HG03457 (cell line): ENCODE data around the gene RBM5.

ENCODE experiments used
- ATAC-seq: cut with Tn5 transposase; IDR thresholded peaks from one replicate; pipeline ENCODE4 v1.9.1; 2021; ENCODE audit warnings: moderate number of reproducible peaks; ENCODE audit not compliant: unreplicated experiment

The RBM5 gene

DNA sequence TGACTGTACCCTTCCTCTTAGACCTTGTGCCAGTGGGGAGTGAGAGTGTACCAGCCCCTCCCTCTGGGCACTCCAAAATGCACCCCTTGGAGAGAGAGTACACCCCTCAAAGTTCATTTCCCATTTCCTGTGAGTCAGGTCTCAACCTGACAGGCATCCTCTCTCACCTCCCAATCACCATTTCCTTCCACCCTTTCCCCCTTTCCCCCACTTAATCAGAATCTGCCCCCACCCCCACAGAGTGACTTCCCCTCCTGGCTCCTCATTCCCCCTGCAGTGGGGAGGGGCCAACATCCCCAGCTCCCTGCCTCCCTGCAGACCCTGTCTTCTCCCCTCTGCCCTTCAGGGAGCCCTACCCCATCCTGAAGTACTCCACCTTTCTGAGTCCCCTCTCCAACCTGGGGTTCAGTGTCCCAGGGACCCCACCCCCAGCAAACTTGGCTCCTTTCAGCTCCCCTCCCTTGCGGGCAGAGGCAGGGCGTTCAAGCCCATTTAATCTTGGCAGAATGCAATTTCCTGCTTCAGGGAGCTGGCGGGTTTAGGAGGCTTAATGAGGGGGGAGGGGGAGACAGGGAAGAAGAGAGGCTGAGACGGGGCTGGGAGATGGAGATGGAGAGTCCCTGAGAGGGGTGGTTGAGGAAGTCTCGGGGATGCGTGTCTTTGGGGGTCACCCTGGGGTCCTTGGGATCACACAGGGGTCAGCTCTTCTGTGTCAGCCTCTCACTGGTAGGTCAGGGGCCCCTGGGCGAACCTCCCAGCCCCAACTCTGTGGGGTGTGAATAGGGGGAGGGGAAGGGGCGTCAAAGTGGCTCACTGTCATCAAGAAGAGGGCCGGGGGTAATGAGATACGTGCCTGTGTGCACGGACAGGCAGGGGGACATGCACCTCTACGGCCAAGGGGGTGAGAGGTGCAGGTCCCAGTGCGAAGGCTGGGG lies 49.8 kb downstream of the RBM5 start:
- ATAC-seq = no peak

DNA sequence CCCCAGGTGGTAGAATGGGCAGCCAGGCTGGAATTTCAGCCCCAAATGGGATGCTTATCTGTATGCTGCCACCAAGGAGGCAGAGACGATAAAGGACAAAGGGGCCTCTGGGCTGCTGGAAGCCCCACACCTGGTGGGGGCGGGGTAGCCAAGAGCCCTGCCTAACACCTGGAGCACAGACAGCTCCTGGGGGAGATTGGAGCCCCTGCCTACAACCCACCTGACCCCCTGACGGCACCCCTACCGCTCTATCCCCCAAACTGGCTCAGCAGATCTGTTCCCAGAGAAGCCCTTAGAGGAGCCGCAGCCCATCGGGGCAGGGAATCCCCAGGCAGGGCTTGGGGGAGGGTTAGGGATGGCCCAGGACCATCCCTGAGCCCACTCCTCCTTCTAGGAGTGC lies 50.6 kb downstream of the RBM5 start:
- ATAC-seq = no peak

DNA sequence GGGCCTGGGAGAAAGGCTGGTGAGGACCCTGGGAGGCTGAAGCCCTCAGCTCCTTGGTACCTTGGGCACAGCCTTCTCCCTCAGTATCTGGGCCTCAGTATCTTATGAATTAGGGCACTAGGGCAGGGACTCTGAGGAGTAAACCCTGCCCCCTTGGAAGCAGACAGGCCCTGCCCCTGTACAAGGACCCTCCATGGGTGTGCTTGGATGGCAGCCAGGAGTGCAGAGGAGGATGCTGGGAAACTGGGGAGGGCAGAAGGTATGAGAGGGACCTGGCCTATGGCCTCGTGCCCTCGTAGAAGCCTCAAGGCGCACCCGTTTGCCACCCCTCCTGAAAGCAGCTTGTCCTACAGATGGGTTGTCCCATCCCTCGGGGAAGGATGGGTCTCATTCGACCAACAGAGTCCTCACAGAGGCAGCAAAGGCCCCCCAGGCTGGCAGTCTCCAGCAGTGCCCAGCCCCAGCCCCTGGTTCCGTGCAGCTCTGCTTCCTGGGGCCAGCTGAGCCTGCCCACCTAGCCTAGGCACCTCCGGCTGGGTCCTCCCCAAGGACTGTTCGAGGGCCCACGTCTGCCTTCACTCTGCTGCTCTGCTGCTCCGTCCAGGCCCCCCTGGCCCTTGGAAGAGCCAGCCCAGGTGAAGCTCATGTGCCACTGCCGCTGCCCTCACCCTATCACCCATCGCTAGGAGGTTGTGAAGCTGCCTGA lies 51.2 kb downstream of the RBM5 start:
- ATAC-seq = no peak

DNA sequence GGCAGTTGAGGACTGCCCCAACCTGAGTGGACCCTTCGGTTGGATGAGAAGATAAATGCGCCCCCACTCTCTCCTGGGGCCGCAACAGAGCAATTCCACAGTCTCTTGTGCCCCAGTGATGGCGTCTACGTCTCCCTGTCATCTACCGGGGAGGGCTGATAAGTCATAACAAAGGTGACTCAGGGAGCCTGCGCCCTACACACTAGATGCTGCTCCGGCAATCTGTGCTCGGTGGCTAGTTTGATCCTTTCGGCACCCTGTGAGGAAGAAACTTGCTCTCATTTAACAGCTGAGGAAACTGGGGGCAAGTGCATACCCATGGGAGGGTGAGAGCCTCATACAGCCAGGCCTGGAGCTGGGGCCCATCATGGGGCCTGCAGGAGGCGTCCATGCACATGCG lies 52.3 kb downstream of the RBM5 start:
- no peak for ATAC-seq

DNA sequence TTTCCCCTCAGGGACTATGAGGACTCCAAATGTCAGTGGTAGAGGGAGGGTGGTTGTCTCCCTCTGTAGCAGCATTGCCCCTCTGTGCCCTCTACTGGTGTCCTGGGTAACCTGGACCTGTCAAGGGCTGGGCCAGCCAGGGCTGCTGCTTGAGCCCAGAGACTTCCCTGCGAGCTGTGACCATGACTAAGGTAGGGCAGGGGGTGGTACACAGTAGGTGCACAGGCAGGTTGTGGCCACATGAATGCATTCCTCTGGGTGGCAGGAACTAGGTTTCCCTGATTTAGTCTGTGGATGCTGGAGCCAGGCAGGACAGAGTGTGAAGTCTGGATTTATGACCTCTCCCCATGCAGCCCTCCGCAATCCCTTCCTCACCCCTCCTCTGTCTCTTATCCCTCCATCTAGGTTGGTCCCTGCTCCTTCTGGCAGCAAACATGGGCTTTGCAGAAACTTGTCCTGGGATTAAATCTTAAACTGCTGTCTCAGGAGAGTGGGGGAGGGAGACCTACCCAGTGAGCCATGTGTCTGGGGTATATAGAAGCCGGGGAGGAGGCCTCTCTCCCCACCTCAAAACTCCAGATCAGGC lies 57.7 kb downstream of the RBM5 start:
- no peak for ATAC-seq

DNA sequence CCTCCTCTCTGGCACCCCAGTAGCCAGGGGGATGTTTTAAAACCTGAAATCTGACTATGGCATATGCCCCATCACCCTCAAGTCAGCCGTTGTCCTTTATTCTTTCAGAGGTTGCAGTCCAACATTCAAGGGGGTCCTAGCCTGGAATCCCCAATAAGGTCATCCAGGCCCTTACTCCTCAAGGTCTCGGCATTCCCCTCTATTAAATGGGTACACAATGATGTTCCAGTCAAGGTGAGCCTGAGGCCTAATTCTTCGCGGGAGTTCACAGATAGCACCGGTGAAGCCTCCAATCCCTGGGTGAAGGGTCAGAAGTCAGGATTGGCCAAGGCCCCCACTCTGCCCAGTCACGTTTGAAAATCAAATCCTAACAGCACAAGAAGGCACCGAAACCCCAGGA lies 58.3 kb downstream of the RBM5 start:
- no peak for ATAC-seq

DNA sequence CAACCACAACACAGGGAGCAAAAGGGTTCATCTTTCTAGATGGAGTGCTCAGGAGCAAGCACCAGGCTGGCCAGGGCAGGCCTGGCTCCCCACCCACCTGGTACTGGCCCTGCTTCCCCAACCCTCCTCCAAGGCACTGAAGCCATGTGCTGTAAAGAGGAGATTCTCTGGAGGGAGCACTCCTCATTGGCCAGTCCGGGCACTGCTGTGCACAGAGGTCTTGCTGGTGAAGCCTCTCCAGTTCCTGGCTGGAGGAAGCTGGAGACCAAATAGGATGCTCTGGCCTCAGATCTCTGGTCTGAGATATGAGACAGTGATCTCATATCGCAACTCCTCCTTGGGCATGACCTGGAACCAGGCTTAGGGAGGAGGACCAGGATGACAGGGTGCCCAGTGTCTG lies 58.7 kb downstream of the RBM5 start:
- no peak for ATAC-seq

DNA sequence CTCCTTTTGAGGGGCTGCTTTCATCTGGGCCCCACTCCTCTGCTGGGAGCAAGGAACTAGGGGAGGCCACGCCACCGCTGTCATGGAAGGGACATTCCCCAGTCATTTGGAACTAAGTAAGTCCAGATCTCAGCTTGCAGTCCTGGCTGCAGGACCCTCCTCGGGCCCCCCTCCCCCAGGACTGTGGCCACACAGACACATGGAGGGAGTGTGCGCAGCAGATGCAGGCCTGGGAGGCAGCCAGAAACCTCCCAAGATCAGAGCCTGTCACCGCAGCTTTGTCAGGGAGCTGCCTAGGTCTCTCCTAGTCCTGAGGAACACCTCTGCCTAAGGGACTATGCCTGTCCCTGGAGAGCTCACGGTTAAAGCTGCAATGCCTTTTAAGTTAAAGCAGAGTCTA lies 59.1 kb downstream of the RBM5 start:
- ATAC-seq = no peak

DNA sequence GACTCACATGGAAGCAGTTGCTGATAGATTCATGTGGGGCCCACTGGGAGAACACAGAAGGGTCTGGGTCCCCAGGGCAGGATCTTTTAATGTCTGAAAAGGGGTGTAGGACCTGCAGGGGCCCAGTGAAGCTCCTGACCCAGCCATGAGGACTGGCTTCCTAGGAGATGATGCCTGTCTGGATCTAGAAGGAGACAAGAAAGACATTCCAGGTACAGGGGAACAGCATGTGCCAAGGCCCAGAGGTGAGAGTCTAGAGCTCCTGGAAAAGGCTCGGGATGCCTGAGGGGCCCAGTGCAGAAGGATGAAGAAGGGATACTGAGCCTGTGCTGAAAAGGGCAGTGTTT lies 61.7 kb downstream of the RBM5 start:
- no peak for ATAC-seq

DNA sequence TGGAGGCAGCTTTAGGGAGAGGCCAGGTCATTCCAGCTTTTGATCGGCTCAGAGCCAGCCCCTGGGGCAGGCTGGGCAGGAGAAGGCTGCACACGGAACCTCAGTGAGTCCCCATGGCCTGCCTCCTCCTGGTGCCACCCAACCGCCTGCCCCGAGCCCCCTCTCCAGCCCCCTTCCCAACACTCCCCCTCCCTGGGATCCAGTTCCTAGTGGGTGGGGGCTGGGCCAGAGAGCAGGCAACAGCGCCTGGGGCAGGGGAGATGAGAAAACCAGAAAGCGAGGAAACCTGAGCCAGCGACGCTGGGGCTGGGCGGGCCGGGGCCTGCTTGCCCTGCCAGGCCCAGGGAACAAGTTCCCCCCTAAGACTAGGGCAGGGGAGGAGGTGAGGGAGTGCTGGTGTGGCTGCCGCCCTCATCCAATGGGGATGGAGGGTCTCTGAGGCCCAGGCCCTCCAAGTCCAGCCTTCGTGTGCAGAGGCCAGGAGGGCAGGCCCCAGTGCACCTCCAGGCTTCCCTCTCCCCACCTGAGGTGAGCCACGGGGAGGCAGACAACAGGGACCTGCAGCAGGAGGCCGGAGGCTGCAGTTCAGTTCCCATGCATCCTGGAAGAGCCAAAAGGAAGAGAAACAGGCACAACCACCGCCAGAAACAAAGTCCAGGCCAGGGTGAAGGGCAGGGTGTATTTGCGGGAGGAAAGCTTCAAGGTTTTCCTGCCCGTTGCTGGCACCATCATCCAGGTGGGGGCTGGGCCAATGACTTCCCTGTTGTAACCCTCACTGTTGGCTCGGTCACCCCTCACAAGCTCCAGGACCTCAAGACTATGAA lies 62.4 kb downstream of the RBM5 start:
- no peak for ATAC-seq

DNA sequence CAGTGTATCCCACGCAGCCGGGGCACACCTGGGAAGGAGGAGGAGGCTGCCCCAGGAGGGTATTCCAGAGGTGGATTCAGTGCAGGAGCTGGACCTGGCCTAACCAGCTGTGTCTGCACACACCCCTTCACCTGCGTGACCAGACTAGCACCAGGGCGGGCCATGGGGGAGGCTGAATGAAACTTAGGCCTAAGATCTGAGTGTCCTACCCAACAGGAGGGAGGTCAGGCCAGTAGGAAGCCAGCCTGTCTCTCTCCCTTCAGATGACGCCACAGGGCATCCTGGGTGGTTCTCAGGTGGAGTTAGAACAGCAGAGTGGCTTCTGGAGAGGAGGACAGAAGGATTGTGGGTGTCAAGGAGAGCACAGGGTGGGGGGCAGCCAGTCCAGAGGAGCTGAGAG lies 63.0 kb downstream of the RBM5 start:
- ATAC-seq = no peak

DNA sequence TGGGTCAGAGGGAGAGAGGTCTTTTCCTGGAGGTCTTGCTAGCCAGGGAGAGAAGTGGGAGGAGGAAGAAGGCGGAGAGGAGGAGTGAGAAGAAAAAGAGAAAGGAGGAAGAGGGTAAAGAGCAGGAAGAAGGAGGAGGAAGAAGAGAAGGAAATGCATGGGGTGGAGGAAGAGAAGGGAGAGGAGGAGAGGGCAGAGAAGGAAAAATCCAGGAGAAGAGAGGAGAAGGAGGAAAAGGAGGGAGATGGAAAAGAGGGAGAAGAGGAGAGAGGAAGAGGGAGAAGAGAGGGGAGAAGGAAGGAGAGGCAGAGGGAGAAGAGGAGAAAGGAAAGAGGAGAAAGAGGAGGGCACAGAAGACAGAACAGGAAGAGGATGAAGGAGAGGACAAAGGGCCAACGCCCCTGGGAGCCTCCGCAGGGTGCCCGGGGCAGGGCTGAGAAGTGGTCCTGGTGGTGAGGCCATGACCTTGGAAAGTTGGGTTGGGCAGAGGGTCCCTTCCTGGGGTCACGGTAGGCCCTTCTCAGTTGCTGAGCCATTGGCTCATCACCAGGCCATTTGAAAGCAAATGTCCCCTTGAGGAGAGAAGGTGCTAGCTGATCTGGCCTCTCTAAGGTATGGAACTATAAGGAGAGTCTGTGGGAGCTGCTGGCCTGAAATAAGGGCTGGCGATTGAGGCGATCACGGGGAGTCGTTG lies 65.2 kb downstream of the RBM5 start:
- no peak for ATAC-seq

DNA sequence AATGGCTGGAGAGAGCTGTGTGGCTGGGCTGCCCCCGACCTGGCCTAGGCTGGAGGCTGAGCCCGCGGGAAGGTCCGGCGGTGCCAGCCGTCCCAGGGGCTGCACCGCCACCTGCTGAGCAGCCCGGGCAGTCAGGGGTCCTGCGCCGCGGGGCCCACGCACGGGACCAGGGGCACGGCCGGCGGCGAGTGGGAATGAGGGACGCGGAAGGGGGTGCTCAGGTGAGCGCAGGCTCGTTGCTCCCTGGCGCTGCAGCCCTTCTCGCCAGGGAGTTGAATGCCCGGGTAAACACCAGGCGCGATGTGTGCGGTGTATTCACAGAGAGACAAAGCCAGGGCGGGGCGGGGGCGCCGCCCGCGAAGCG lies 65.7 kb downstream of the RBM5 start:
- no peak for ATAC-seq

DNA sequence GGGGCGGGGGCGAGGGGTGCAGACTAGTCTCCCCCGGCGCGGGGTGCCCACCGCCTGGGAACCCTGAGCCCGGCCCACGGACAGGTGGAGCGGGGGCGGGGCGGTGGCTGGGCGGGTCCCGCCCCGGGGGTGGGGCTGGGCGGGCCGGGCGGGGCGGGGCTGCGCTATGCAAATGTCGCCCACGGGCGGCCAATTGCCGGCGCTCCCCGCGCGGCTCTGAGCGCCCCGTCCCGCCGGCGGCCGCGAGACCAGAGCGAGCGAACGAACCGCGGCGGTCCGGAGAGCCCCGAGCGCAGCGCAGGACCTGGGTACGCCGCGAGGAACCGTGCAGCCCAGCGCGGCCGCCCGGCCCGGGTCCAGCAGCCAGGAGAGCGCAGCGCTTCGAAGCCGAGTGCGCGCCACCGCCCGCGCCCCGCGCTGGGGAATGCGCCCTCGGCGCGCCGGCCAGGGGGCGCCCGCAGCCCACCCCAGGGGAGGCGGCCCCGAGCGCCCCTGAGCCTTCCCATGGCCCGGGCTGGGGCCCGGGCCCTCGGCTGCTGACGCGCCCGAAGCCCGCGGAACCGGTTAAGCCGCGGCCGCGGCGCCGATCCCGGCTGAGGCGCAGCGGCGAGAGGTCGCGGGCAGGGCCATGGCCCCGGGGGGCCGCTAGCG lies 66.2 kb downstream of the RBM5 start, which contains the start of gene SEMA3F:
TSS of gene SEMA3F (plus strand) at position 485 of the 651 bp plus-strand sequence. CDS start 4,299 bp downstream, outside the sequence.
- ATAC-seq = peak; percentile 55

DNA sequence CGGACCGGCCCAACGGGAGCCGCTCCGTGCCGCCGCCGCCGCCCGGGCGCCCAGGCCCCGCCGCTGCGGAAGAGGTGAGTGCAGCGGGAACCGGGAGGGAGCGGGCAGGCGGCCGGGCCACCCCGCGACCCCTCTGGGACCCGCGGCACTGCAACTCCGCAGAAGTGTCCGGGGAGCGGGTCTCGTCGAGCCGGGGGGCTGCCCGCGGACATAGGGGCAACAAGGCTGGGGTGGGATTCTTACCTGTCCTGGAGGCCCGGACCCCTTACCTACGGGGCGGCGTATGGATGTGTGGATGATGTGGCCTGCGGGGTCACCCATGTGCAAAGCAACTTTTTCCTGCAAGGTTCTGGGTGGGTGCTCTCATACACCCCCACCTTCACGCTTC lies 66.8 kb downstream of the RBM5 start:
- no peak for ATAC-seq

DNA sequence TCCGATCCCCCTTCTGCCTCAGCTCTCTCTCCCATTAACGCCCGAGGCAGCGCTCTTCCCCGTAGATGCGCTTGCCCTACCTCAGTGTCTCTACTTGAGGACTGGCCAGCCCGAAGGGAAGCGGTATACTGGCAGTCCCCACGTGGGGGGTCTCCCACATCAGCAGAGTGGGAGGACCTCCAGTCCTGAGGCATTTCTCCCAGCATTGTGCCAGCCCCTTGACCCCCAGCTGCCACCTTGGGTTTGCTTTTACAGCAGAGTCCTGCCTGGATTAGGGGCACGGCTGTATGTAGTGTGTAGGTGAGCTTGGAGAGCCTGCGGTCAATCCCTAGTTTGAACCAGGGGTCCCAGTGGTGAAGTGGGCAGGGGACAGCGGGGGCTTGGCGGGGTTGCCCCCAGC lies 67.2 kb downstream of the RBM5 start:
- ATAC-seq = no peak

DNA sequence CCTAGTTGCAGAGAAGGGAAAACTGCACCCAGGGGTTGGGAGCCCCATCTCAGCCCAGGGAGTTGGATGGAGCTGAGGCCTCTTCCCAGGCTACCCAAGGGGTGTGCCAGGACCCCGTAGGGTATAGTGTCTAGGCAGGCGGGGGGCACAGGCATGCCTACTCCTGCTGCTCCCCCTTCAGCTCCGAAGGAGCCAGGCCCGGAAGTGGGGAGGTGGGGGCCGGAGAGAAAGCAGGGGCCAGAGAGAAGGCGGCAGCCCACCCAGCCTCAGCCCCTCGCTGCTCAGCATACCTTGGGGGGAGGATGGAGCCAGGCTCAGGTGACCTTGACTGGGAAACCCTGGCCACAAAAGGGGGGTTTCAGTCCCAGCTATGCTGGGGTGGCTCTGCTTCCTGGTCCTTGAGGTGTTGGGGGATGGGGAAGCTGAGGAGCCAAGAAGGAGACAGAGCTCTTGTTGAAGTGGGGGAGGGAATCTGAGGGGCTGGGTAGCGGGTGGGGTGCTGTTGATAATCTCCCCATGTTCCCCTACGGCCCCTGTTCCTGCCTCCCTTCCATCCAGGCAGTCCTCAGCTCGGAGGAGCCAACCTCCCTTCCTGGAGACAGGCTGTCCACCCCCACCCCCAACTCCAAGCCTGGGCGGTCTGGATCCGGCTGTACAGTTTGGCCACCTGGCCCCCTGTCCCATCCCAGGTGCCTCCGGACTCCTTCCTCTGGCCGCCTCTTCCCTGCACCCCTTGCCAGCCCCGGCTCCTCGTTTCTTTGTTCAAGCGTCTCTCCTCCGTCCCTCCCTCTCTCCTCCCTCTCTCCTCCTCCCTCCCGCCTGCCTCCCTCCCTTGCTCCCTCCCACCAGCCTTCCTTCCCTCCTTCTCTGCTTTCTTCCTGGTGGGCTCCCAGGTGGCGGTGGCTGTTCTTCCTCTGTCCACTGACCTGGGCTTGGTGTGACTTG lies 68.1 kb downstream of the RBM5 start:
- ATAC-seq = no peak

DNA sequence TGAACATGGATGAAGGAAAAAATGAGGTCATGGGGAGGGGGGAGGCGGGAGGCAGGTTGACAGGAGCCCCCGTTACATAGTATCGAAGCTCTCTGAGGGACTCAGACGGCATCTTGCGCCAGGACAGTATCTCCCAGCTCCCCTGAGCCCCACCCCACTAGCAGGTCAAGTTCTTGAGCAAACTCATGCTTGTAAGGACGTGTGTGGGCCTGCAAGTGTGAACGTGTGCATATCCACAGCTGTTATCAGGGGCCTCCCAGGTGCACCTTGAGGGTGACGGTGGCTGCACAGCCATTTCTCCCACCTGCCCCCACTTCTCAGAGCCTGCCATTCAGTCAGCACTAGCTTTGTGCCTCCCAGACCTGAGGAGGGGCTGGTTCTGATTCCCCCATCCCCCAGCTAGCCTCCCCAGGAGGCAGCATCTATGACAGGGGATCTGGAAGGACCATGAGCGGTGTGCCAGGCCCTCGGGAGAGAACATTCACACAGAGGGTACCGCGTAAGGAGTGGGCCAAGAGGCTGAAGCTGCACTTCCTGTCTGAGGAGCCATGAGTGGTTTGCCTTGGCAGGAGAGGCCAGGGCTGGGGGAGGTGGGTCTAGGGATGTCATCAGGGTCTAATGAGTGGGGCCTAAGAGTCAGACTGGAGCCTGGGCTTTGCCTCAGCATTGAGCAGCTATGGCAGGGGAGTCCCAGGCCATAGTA lies 69.3 kb downstream of the RBM5 start:
- ATAC-seq = no peak
